HK-2 (cell line): ENCODE data around the gene KLHL17.
"Not testable (repeated sequence)": the region's sequence is repeated elsewhere in the genome, so short reads cannot be mapped to it uniquely, and the experiment has no call there.

Source experiments
- DNase-seq: peaks from one replicate; pipeline ENCODE4 v3.0.0-alpha.2; 2018; ENCODE audit not compliant: unreplicated experiment

The KLHL17 gene

DNA sequence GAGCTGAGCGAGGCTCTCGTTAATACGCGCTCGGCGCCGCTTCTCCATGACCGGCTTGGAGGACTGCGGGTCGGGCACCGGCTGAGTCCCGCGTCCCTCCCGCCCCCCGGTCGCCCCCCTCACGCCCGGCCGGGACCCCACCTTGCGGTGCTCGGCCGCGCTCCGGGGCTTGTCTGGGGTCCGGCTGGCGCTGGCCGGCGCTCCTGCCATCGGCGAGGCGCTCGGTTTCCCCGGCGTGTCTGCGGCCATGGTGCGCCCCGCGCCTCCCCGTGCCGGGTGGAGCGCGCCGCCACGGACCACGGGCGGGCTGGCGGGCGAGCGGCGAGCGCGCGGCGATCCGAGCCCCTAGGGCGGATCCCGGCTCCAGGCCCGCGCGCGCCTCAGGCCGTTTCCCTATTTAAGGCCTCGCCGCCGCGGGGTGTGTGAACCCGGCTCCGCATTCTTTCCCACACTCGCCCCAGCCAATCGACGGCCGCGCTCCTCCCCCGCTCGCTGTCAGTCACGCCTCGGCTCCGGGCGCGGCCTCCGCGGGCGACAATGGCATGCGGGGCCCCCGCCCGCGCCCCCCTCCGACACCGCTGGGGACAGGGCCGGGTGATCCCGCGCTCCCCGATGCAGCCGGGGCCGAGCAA is 39.5 kb downstream of the KLHL17 start, which contains the start of gene HES4:
TSS of gene HES4 (minus strand) at position 373 of the 632 bp plus-strand sequence. CDS start at position 249, 124 bp downstream.
- DNase-seq, result peak; percentile 95

DNA sequence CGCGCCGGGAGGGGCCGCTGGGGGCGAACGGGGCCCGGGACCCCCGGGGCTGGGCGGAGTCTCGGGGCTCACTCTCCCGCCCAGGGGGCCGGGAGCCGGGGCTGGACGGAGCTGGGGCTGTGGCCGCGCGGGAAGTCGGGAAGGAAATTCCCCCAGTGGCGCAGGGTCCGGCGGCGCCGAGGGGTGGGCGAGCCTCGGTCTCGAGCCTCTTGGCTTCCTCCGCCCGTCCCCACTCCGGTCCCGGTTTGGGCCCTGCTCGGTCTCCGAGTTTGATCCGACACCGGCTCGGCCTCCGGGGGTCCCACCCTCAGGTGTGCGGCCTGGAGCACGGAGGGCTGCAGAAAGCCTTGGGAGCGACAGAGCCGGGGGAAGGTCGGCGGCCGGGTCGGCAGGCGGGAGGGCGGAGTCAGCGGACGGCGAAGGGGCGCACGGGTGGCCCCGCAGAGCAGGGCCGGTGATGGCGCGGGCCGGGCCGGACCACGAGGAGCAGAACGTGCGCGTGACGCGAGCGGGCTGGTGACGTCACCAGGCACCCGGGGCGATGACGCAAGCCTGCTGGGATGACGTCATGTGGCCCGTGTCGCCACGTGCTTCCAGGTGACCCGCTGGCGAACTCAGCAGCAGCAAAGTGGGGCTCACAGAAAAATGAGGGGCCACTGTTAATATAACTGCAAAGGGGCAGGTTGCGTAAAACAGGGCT is 40.1 kb downstream of the KLHL17 start:
- DNase-seq, result peak; percentile 95

DNA sequence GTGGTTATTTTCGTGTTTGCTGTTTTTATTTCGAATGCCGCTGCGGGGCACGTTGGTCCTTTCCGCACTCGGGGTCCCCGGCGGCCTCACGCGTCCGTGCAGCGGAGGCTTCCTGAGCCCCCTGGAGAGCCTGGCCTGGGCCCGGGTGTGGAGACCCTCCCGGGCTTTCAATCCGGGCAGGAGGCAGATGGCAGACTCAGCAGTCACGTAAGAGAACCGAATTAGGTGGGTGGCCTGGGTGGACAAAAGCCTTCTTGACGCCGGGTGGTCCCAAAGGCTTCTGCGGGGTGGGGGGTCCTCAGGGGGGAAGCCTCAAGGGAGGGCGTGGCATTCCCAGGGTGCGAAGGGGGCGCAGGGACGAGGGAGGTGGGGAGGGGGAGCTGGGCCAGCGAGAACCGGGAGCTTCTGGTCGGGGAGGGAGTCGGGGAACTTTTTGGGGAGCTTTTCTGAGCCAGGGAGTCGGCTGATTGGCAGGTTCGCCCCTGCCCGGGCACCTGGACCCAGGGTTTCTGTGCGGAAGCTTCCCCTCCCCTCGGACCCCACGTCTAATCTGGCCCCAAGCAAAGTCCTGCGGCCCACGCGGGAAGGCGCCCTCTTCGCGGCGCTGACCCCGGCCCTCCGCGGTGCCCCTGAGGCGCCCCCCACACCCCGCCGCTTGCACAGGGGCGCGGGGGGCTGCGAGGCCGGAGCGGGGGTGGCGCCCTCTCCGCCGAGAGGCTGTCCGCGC is 40.8 kb downstream of the KLHL17 start:
- DNase-seq, result peak; percentile 51

DNA sequence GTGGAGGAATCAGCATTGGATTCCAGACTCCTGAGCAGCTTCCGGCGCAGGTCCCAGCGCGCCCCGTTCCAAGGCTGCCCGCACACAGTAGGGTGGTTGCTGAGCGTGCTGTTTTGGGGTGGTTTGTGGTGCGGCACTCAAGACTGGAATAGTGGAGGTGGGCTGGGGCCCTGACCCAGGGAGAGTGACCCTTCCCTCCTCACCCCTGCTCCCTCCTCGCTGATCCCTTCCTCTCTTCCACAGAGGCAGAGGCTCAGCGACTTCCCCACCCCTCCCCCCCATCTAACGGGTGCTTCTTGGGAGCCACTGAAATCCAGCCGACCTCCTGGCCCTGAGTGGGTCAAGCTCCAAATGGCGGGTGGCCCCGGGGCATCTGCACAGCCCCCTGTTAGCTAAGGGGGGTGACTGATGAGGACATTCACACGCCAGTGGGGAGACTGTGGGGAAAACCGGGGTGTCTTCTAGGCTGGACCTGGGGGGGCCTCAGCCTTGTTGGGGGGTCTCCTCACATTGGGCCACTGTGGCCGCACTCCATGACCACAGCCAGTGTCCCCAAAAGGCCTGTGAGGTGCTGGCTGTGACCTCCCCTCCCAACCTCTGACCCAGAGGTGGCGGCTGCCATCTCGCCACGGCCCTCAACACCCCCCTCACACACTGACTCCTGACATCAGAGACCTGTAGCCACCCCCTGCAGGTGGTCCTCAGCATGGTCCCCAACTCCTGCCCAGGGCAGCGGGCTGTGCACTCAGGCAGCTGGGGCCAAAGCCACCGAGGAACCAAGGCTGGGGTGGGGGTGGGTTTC is 43.4 kb downstream of the KLHL17 start:
- no peak for DNase-seq

DNA sequence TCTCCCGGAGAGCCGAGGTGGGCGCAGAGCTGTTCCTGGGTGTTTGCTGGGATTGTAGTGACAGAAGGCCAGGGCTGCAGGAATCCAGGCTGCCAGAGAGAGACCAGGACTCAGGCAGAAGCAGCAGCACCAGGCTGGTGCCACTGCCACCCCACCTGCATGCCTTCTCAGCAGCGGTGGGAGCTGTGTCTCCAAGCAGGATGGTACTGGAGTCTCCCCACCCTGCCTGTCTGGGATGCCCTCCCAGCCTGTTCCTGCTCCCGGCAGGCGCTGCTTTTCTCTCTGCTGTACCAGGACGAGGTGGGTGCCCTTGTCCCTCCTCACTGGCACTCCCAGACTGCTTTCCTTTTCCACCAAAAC is 44.0 kb downstream of the KLHL17 start:
- DNase-seq, result no peak

GRCh38 chr1:1004780-1005697 is 44.7 kb downstream of the KLHL17 start:
- DNase-seq, result peak; percentile 64

DNA sequence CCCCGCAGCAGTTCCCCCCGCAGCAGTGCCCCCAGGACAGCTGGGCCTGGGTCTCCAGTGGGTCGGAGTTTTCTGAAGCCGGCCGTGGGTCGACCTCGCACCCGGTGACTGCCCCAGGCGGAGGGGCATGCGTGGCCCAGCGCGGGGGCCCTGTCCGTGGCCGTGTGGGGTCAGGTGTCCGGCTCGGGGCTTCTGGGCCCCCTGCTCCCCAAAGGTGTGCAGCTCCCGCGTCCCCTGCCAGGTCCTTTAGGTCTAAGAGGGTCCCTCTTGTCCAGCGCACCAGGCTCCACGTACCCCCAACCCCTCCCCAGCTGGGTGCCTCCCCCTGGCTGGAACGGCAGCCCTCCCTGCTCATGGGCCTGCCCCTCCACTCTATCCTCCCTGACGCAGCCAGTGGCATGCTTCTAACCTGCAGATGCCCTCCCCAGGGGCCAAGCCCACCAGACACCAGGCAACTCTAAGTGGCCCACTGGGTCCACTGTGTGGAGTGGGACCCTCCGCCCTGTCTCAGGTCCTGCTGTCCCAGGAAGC is 45.5 kb downstream of the KLHL17 start:
- DNase-seq, result no peak

DNA sequence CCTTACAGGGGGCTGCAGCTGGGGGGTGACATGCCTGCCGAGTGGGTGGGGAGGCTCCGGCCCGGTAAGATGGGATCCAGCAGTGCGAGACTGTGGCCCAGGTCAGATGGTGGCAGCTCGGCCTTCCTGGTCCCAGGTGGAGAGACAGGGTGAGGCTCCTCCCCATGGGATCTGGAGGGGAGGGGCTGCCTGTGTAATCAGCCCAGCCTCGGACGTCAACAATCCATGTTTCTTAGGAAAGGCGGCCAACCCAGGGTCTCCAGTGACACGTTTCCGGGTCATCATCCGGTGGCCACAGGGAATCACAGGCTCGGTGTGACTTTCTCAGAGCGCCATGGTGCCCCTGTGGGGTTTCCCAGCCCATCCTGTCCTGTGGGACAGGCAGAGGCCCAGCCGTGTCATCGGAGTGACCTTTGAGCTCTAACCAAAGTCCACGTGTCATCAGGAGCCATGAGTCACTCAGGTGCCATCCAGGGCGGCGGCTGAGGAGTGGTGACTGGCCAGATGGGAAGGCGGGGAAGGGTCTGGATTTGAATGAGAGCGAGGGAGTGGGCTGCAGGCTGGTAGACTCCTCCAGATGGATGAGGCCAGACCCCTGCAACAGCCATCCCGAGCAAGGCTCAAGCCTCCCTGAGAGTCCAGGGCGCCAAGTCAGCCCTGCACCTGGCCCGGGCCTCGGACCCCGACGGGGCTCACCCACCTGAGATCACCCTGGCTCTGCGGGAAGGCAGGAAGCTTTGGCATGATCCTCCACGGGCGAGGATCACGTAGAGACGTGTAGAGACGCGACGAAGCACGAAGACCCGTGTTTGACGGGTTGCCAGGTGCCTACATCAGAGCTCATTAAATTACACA is 46.1 kb downstream of the KLHL17 start:
- peak; percentile 35 for DNase-seq

GRCh38 chr1:1010131-1010530 is 49.7 kb downstream of the KLHL17 start:
- not testable (repeated sequence) for DNase-seq

- no peak for DNase-seq
Observed at GRCh38 chr1:1011396-1011949, 51.1 kb downstream of the KLHL17 start.

DNA sequence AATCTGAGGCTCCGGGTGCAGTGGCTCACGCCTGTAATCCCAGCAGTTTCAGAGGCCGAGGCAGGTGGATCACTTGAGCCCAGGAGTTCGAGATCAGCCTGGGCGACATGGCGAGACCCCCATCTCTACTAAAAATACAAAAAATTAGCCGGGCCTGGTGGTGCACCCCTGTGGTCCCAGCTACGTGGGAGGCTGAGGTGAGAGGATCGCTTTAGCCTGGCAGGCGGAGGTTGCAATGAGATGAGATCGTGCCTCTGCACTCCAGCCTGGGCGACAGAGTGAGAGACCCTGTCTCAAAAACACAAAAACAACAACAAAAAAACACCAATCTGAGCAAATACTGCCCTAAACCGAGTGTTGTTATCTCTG is 52.3 kb downstream of the KLHL17 start:
- not testable (repeated sequence) for DNase-seq

DNA sequence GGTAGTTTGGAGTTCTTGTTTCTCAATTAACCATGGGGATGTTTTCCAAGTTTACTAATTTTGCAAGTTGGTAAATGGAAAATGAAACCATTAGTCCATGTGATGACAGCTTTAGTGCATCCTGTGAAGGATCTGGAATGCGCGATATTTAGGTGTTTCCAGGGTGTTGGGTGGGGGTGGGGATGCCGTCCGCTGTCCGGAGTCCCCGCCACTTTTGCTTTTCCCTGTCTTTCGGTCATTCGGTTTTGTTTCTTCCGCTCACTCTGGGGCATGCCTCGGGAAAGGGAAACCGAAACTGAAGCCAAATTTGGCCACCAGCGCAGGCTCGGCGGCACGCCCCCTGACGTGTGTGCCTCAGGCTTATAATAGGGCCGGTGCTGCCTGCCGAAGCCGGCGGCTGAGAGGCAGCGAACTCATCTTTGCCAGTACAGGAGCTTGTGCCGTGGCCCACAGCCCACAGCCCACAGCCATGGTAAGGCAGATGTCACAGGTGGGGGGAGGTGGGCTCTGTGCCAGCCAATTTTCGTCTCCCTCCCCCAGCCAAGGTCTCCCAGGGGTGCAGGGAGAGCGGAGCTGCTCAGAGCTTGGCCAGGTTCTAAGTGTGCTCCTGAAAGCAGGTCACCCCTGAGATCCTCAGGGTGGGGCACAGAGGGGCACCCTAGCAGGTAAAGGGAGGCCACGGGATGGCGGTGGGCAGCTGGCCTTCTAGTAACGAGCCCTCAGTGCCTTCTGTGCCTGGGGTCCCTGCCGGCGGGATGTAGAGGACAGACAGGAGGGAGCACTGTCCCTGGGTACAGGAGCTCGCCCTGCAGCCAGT is 52.9 kb downstream of the KLHL17 start, which contains the start of gene ISG15:
TSS of gene ISG15 (plus strand) at position 393 of the 817 bp plus-strand sequence. CDS start at position 470, 77 bp downstream.
- peak; percentile 88 for DNase-seq

DNA sequence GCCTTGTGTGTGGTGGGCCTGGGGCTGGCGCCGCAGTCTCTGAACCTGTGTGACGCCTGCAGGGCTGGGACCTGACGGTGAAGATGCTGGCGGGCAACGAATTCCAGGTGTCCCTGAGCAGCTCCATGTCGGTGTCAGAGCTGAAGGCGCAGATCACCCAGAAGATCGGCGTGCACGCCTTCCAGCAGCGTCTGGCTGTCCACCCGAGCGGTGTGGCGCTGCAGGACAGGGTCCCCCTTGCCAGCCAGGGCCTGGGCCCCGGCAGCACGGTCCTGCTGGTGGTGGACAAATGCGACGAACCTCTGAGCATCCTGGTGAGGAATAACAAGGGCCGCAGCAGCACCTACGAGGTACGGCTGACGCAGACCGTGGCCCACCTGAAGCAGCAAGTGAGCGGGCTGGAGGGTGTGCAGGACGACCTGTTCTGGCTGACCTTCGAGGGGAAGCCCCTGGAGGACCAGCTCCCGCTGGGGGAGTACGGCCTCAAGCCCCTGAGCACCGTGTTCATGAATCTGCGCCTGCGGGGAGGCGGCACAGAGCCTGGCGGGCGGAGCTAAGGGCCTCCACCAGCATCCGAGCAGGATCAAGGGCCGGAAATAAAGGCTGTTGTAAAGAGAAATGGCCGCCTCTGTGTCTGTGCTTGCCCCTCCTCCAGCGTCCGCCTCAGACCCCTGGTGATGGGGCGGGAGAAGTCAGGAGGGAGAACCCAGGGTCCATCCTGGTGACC is 53.7 kb downstream of the KLHL17 start:
- no peak for DNase-seq

DNA sequence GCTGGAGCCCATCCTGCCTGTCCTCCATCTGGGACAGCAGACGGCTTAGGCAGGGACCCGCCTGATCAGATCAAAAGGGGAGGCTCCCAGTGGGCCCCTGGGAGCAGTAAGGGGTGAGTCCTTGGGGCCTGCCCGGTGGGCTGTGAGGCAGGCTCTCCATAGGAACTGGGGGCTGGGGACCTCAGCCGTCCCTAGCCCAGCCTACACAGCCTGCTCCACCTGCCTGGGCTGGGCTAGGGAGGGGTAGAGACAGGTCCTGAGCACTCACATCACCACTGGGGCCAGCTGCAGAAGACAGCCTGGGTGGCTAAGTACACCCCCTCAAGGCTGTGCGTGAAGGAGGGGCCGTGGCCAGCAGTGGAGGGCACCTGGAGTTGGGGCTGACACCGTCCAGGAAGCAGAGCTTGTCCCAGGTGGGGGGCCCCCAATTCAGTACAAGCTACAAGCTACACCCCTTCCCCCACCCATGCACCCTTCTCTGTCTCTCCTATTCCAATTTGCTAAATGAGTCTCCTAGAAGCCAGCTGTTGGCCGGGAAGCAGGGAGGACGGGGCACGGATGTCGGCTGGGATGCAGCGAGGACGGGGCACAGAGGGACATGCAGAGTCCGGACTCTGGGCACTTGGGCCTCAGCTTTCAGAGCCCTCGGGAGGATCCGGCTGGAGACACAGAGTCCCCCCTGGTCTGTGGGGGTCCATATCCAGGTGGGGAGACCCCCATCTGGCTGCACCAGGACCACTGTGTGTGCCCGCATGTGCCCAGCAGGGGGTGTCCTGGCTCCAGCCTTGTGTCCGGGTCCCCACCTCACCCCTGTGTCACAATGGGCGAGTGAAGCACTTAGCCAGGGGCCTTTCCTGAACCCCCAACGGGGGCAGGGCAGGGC is 54.7 kb downstream of the KLHL17 start:
- DNase-seq, result no peak
